ENCODE measurements around the gene TRIM45.

DNA sequence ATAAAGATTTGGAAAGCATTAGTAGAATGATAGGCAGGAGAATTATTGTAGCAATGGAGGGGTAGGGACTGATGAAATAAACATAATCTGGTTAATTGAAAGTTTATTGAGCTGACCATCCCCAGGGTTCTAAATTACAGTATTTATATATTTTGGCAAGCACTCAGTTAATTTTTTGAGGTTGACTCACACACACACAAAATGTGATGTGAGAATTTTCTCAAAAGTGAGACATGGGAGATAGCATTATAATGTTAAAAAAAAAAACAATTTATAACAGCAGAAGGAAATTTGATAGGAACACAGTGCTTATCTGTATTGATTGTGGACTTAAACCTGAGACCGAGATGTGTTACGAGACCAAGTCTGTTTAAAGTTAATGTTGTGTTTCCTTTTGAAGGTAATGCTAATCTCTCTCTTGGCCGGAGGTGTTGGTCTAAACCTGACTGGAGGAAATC lies 24.6 kb downstream of the TRIM45 start:
- TF ChIP-seq CTCF (IDR thresholded peaks at IDR 0.05): no peak
- TF ChIP-seq POLR2A (IDR thresholded peaks at IDR 0.05): no peak
